HG03439 (cell line): ENCODE results near the gene VENTX.
"Not testable (repeated sequence)": the region's sequence is repeated elsewhere in the genome, so short reads cannot be mapped to it uniquely, and the experiment has no call there.

ENCODE experiments used
- ATAC-seq: cut with Tn5 transposase; IDR thresholded peaks from one replicate; pipeline ENCODE4 v1.9.1; 2021; ENCODE audit warnings: mild to moderate bottlenecking, moderate library complexity; ENCODE audit not compliant: unreplicated experiment

The VENTX gene

DNA sequence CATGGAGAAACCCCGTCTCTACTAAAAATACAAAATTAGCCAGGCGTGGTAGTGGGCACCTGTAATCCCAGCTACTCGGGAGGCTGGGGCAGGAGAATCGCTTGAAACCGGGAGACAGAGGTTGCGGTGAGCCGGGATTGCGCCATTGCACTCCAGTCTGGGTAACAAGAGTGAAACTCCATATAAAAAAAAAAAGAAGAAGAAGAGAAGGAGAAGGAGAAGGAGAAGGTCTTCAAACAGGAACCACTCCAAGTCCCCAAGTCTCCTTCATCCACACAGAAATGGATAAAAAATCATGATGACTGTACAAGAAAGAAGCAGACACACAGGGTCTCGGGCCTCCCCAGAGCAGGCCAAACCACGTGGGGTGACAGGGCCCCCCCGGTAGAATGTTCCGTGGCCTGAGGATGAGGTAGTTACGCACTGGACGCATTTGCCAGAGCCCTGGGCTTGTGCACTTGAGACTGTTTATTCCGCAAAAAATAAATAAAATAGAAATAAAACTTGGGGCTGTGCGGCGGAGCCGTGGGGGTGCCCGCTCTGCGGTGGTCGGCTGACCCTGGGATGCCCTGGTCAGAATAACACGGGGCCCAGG lies 15.8 kb downstream of the VENTX start:
- ATAC-seq = no peak

DNA sequence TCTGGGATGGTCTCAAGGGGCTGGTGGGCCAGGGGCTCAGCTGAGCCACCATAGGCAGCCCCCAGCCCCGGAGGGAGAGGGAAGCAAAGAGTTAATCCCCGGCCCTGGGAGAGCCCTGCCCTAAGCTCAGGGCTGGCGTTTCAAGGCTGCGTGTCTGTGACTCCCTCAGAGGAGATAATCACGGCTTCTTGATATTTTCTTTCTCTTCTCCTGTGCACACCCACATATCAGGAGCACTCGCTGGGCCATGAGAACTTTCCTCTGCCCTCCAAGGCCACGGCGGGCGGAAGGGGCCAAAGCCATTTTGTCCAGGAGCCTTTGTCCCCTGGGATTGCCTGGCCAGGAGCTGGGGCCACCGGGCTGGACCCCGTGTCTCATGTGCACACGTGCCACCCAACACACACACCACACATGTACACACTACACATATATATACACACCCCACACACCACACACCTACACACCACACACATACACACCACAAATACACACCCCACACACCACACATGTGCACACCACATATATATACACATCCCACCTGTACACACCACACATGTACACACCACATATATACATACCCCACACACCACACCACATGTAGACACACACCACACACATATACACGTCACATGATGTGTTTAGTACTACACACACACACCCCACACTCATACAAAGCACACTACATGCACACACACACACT lies 16.9 kb downstream of the VENTX start:
- no peak for ATAC-seq

DNA sequence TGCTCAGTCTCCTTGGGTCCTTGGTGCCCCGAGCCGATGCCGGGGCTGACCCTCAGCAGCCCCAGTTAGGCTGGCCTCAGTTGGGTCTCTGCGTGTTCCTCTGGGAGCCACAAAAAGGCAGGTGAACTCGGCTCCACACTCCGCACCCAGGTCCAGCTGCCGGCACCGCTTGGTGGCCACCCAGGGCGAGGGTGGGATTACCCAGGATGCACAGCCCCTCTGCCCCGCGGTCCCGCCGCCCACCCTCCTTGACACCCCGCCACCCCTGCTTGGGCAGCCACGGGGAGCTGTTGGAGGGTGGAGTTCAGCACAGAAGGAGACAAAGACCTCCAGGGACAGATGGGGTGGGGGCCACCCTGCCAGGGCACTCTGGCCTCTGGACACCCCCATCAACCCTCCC lies 17.7 kb downstream of the VENTX start:
- ATAC-seq = no peak

GRCh38 chr10:133257489-133258065 lies 19.9 kb downstream of the VENTX start:
- no peak for ATAC-seq

DNA sequence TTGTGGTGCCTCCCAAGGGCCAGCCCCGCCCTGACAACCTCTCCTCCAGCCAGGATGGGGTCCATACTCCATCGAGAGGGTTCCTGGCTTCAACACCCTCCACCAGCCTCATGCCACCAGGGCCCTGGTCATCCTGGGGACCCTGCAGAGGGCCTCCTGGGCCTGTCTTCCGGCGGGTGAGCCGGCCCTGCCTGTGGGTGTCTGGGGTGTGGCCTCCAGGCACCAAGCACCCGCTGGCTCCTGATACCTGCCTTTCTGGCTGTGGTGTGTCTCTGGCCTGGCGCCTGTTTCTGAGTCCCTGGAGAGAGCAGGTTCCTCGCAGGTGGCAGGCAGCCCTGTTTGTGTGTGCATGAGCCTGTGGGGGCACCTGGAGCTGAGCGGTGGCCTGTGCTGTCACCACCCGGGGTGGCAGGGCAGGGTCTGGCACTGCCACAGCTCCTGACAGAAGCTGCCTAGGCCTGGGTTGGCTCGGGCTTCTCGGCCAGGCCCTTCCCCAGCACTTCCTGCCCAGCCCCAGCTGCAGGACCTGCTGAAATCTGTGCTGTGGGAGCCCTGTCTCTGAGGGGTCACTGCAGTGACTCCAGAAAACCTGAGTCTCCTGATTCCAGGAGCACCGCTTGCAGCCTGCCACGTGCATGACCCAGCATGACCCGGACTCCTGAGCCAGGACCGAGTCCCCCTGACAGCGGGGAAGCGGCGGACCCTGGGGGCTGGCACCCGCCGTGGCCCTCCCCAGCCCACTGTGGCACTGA lies 20.6 kb downstream of the VENTX start:
- ATAC-seq = no peak

- no peak for ATAC-seq
Observed at GRCh38 chr10:133258818-133259601, 21.4 kb downstream of the VENTX start.

DNA sequence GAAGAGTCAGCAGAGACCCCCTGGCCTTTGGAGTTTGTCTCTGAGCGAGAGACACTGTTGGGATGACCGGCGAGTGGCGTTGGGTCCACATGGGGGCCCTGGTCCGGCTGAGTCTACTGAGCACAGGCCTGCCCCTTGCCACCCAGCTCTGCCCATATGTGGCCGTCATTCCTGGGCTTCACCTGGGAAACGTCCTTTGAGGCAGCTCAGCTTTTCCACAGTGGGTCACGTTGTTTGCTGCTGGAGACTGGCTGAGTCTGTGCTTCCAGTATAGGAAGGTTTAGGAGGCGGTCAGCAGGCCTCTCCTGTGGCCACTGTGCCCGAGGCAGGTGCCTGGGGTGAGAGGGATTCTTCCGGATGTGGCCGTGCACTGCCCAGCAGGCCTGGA lies 21.9 kb downstream of the VENTX start:
- ATAC-seq = no peak

- peak; percentile 55 for ATAC-seq
Observed at GRCh38 chr10:133260895-133261725, 23.5 kb downstream of the VENTX start.

DNA sequence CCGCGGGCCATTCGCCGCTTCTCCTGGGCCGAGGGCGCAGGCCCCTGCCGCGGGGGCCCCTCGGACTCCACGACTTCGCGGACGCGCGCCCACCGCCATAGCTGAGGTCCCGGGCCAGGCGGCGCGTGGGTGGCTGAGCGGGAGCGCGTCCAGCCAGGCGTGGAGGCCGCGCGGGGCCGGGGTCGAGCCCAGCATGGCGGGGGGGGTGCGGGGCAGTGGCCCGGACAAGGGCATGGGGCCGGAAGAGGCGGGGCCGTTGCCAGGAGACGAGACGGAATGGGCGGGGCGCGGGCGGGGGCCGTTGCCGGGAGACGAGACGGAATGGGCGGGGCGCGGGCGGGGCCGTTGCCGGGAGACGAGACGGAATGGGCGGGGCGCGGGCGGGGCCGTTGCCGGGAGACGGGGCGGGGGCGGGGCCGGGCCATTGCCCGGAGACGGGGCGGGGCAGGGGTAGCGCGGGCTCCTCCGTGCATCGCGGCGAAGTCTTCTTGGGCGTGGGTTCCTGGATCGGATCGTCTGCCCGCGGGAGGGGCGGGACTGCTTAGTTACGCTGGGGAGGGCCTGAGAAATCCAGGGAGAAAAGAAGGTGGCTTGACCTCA lies 24.2 kb downstream of the VENTX start:
- peak; percentile 57 for ATAC-seq

DNA sequence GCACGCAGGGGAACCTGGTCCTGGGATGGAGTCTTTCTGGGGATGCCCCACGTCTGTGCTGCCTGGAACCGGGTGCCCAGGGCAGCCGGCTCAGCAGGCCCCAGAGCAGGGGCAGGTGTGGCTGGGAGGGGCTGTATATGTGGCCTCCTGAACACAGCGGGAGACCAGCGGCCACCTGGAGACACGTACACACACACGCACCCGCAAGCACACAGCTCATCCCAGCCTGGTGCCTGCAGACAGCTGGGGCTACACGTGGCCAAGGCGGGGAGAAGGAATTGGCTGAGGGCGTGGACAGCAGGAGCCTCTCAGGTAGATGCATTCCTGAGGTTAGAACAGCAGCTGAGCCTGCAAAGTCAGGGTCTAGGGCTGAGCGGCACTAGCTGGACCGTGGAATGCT lies 25.0 kb downstream of the VENTX start:
- no peak for ATAC-seq

DNA sequence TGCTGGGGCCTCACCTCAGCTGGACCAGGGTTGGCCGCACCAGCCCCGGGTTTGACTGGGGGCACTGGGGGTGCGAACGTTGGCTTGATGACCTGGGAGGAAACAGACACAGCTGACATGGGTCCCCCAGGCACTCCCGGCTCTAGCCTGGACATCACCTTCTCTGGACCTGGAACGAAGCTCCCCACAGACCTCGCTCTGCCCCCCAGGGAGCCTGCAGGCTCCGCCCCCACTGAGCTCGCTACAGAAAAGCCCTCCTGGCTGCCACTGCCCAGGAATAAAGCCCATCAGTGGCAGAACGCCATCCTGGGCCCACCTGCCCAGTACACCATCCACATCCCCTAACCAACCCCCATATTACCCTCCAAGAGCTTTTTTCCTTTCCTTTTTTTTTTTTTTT lies 26.0 kb downstream of the VENTX start:
- no peak for ATAC-seq

GRCh38 chr10:133264461-133264860 lies 26.8 kb downstream of the VENTX start:
- ATAC-seq = no peak

DNA sequence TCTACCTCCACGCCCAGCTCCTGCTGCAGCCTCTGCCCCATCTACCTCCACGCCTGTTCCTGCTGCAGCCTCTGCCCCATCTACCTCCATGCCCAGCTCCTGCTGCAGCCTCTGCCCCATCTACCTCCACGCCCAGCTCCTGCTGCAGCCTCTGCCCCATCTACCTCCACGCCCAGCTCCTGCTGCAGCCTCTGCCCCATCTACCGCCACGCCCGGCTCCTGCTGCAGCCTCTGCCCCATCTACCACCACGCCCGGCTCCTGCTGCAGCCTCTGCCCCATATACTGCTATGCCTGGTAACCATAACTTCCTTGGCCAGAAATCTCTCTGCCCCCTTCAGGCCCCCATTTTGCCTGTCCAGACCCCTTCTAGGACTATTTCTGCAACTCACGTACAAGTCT lies 27.4 kb downstream of the VENTX start:
- ATAC-seq = not testable (repeated sequence)

- no peak for ATAC-seq
Observed at GRCh38 chr10:133266056-133266795, 28.6 kb downstream of the VENTX start.

DNA sequence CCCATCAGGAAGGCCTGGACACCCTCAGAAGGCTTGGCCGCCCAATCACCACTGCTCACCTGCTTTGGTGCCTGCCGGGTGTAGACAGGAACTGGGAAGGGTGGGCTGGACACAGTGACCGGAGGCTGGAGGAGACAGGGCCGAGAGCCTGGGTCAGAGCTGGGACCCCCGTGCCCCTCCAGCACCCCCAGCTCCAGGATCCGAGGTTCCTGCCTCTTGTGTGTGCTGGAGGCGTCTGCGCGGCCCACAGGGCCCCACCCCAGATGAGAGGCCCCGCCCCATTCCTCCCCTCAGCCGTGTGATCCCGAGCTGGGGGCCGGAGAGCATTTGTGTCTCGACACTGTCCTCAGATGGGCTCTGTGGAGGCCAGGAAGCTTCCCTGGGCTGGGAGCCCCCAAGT lies 29.6 kb downstream of the VENTX start:
- ATAC-seq = no peak

GRCh38 chr10:133267829-133268228 lies 30.2 kb downstream of the VENTX start:
- no peak for ATAC-seq

DNA sequence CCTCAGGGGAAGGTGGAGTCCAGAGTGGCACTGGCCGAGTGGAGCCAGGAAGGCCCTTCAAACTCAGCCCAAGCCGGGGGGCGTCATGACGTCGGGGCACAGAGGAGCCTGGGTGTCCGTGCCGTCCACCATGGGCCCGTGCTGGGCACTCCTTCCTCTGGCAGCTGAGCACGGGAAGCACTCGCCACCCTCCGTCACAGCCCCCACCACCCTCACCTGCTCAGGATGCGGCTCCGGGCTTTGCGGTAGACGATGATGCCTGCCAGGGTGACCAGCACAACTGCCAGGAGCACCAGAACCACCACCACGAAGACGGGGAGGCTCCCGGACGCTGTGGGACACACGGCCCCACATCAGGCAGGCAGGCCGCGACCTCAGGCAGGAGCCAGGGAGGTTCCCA lies 30.9 kb downstream of the VENTX start:
- ATAC-seq = no peak

GRCh38 chr10:133269367-133269766 lies 31.7 kb downstream of the VENTX start:
- ATAC-seq = no peak

DNA sequence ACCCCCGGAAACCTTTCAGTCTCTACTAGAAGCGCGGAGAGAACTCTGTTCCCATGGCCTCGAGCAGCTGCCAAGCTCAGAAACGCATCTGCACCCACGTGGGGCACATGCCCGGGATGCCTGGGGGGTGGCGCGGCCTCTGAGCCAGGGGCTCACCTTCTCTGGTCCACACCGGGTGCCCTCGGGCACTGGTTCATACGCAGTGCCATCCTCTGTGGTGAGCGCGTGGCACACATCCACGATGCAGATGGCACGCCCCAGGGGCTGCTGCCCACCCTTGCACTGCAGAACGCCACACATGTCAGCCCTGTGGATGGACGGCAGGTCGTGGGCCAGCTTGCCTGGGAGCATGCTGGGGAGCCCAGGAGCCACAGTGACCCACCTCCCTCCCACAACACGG lies 32.5 kb downstream of the VENTX start:
- ATAC-seq = no peak
